HCT116 (cell line): ENCODE results near the gene LMO7. TPM values are rescaled to one million over a fixed set of nuclear protein-coding genes. Genes with fewer than 3 reads are reported as not detected.

Experiments used
- ATAC-seq: fragments of 200-7000 bp; cut with Tn5 transposase; 2 replicates; pipeline ENCODE4 v1.9.1; 2020; ENCODE audit warnings: mild to moderate bottlenecking, moderate library complexity
- BruUV-seq: library from RNA; stranded (reverse); fragments of 400-500 nt; replicated peaks from 2 replicates; lab custom pipeline; 2021; lab: Mats Ljungman, UMichigan
- CTCF ChIA-PET: fragments of 300-600 bp; sonication (Branson Sonifier 250); formaldehyde crosslinking; loops from one replicate; lab custom pipeline; 2021; ENCODE audit warnings: antibody characterized with exemption; lab: Charles Lee
- POLR2A ChIA-PET: fragments of 300-600, 350-600 bp; sonication (Branson Sonifier 250); formaldehyde crosslinking; loops from one replicate; lab custom pipeline; 2021; ENCODE audit warnings: antibody characterized with exemption; lab: Charles Lee
- RAD21 ChIA-PET, 2 experiments: fragments of 300-600 bp; sonication (Branson Sonifier 250); formaldehyde crosslinking; loops; one replicate each; lab custom pipeline; 2023; ENCODE audit warnings: low total read pairs in 2 of 2; ENCODE audit not compliant: uncharacterized antibody in 2 of 2, unreplicated experiment in 2 of 2, low non-redundant PET in 1 of 2; lab: Charles Lee
- DNase-seq: peaks from one replicate; pipeline ENCODE4 v3.0.0-alpha.2; 2010; ENCODE audit warnings: low read depth, low spot score
- H2AFZ ChIP-seq: fragments of 200-600 bp; shearing (Covaris generic), sonication (generic); 2 replicates; pipeline ENCODE4 v1.6.1; 2017; ENCODE audit warnings: low read depth, mixed run types, mixed read lengths, antibody characterized with exemption, low read length; ENCODE audit not compliant: poor library complexity, severe bottlenecking
- H3K27ac ChIP-seq: 2 replicates; pipeline ENCODE4 v1.5.1; 2012; ENCODE audit warnings: low read depth, low read length
- H3K27me3 ChIP-seq: fragments of 200-600 bp; sonication (generic); 2 replicates; pipeline ENCODE4 v1.6.1; 2016; ENCODE audit warnings: mixed run types, low read length, mixed read lengths; ENCODE audit not compliant: insufficient read depth
- H3K36me3 ChIP-seq, 2 experiments: fragments of 200-500 bp in 1 of 2; fragments of 200-600 bp in 1 of 2; sonication (Bioruptor generic) in 1 of 2; sonication (generic) in 1 of 2; 2 replicates each; pipeline versions ENCODE4 v1.5.1 to v1.6.1; 2014 to 2016; ENCODE audit warnings: low read length in 2 of 2, inconsistent platforms in 1 of 2, mixed read lengths in 1 of 2, mixed run types in 1 of 2; ENCODE audit not compliant: insufficient read depth in 2 of 2, control insufficient read depth in 1 of 2
- H3K4me1 ChIP-seq, 2 experiments: fragments of 200-600 bp in 1 of 2; sonication (generic) in 1 of 2; 2 replicates each; pipeline versions ENCODE4 v1.5.1 to v1.6.1; 2012 to 2017; ENCODE audit warnings: low read length in 2 of 2, inconsistent platforms in 1 of 2, mild to moderate bottlenecking in 1 of 2, mixed read lengths in 1 of 2, mixed run types in 1 of 2, moderate library complexity in 1 of 2; ENCODE audit not compliant: insufficient read depth in 2 of 2, control insufficient read depth in 1 of 2
- H3K4me2 ChIP-seq: fragments of 200-600 bp; sonication (generic); 2 replicates; pipeline ENCODE4 v1.6.1; 2017; ENCODE audit warnings: mixed run types, low read length, mixed read lengths
- H3K4me3 ChIP-seq, 2 experiments: fragments of 200-600 bp in 1 of 2; sonication (generic) in 1 of 2; replicated peaks in 1 of 2; 2 replicates each; pipeline ENCODE4 v1.5.1; 2011 to 2016; ENCODE audit warnings: low read length in 2 of 2, control low read depth in 1 of 2, low read depth in 1 of 2, mild to moderate bottlenecking in 1 of 2, mixed read lengths in 1 of 2, mixed run types in 1 of 2
- H3K79me2 ChIP-seq: fragments of 200-600 bp; sonication (generic); 2 replicates; pipeline ENCODE4 v1.6.1; 2017; ENCODE audit warnings: mild to moderate bottlenecking, mixed run types, low read length, moderate library complexity, mixed read lengths; ENCODE audit not compliant: insufficient read depth
- H3K9ac ChIP-seq: fragments of 200-600 bp; sonication (generic); 2 replicates; pipeline ENCODE4 v1.6.1; 2016; ENCODE audit warnings: low read length, mixed read lengths
- H3K9me2 ChIP-seq: fragments of 200-600 bp; sonication (generic), shearing (Covaris generic); 2 replicates; pipeline ENCODE4 v1.6.1; 2017; ENCODE audit warnings: mixed run types, mild to moderate bottlenecking, moderate library complexity; ENCODE audit not compliant: insufficient read depth
- H3K9me3 ChIP-seq, 2 experiments: fragments of 200-500 bp in 1 of 2; fragments of 200-600 bp in 1 of 2; sonication (Bioruptor generic) in 1 of 2; sonication (generic) in 1 of 2; 2 replicates each; pipeline ENCODE4 v1.6.1; 2014 to 2017; ENCODE audit warnings: low read length in 2 of 2, mixed read lengths in 2 of 2, inconsistent platforms in 1 of 2, low read depth in 1 of 2, mild to moderate bottlenecking in 1 of 2, mixed run types in 1 of 2, moderate library complexity in 1 of 2; ENCODE audit not compliant: control insufficient read depth in 1 of 2, insufficient read depth in 1 of 2
- H4K20me1 ChIP-seq: fragments of 200-600 bp; sonication (generic), shearing (Covaris generic); 2 replicates; pipeline ENCODE4 v1.6.1; 2017; ENCODE audit warnings: mixed run types, mild to moderate bottlenecking, moderate library complexity; ENCODE audit not compliant: insufficient read depth
- ATF3 ChIP-seq: IDR thresholded peaks from 2 replicates; pipeline ENCODE4 v1.6.1; 2012
- EGR1 ChIP-seq: IDR thresholded peaks from 2 replicates; pipeline ENCODE4 v1.6.1; 2012; ENCODE audit warnings: low read depth
- ELF1 ChIP-seq: IDR thresholded peaks from 2 replicates; pipeline ENCODE4 v1.6.1; 2012; ENCODE audit warnings: low read depth, borderline replicate concordance
- EZH2 ChIP-seq: fragments of 200-600 bp; sonication (generic); IDR thresholded peaks from 2 replicates; pipeline ENCODE4 v1.6.1; 2017; ENCODE audit warnings: antibody characterized with exemption, mixed run types
- EZH2phosphoT487 ChIP-seq: fragments of 200-600 bp; IDR thresholded peaks from 2 replicates; pipeline ENCODE4 v1.6.1; 2018; ENCODE audit warnings: antibody characterized with exemption, borderline replicate concordance
- JUND ChIP-seq: IDR thresholded peaks from 2 replicates; pipeline ENCODE4 v1.6.1; 2012
- POLR2A ChIP-seq: IDR thresholded peaks from 2 replicates; pipeline ENCODE4 v1.7.0; 2011; ENCODE audit warnings: borderline replicate concordance; ENCODE audit not compliant: insufficient read depth, insufficient read length; ENCODE audit errors: extremely low read depth
- POLR2AphosphoS5 ChIP-seq: IDR thresholded peaks from 2 replicates; pipeline ENCODE4 v1.6.1; 2011; ENCODE audit warnings: mild to moderate bottlenecking, low read depth, low read length, moderate library complexity
- REST ChIP-seq: IDR thresholded peaks from 2 replicates; pipeline ENCODE4 v1.6.1; 2012; ENCODE audit warnings: low read depth
- SIN3A ChIP-seq: IDR thresholded peaks from 2 replicates; pipeline ENCODE4 v1.6.1; 2012; ENCODE audit warnings: low read depth
- SRF ChIP-seq: IDR thresholded peaks from 2 replicates; pipeline ENCODE4 v1.6.1; 2012; ENCODE audit warnings: low read depth
- ZBTB33 ChIP-seq: IDR thresholded peaks from 2 replicates; pipeline ENCODE4 v1.6.1; 2011; ENCODE audit warnings: mild to moderate bottlenecking, low read length, moderate library complexity; ENCODE audit not compliant: insufficient replicate concordance; ENCODE audit errors: extremely low read depth
- intact Hi-C: fragments of 100-400 bp; cut with micrococcal nuclease; formaldehyde crosslinking; loops from 2 replicates; pipeline ENCODE4 v1.10.0; 2022
- total RNA-seq: library from RNA; stranded (reverse); gene quantifications from one replicate; pipeline ENCODE4 v1.2.1, GENCODE V29; 2021; ENCODE audit not compliant: unreplicated experiment

Gene LMO7
- total RNA-seq, 1 experiment from 2014 or later = 8.1 TPM

GRCh38 chr13:75643182-75643581 lies 7.1 kb downstream of the LMO7 start:
- no peak overlapping the region for H3K4me3 ChIP-seq
- ChIA-PET CTCF (no interaction called here), RAD21 (no interaction called here), POLR2A (no interaction called here)
- no peaks in the 10 kb centered on the region for H3K79me2 ChIP-seq
- H3K27ac ChIP-seq = no peak overlapping the region
- H3K9me3 ChIP-seq = no peaks in the 10 kb centered on the region
- ATAC-seq (no peak), DNase-seq (no peak)
- no peaks in the 10 kb centered on the region for H3K27me3 ChIP-seq
- no peaks in the 10 kb centered on the region for H3K9me2 ChIP-seq
- H3K9ac ChIP-seq = no peak overlapping the region
- TF ChIP-seq ATF3 (no peak), ZBTB33 (no peak), EGR1 (no peak)
- no peaks in the 10 kb centered on the region for H3K36me3 ChIP-seq
- no peaks in the 10 kb centered on the region for H4K20me1 ChIP-seq
- H2AFZ ChIP-seq = no peak overlapping the region
- no TSS peak for BruUV-seq
- H3K4me1 ChIP-seq = no peaks in the 10 kb centered on the region
- intact Hi-C loops = no loop called here
- H3K4me2 ChIP-seq = no peak overlapping the region

- intact Hi-C loops = no loop called here
- H3K9me3 ChIP-seq = no peaks in the 10 kb centered on the region
- H3K9me2 ChIP-seq = no peaks in the 10 kb centered on the region
- POLR2A ChIA-PET = no interaction called here
- no peak overlapping the region for H2AFZ ChIP-seq
- no peak overlapping the region for H3K4me2 ChIP-seq
- no peaks in the 10 kb centered on the region for H3K36me3 ChIP-seq
- no peak overlapping the region for H3K27ac ChIP-seq
- no peaks in the 10 kb centered on the region for H3K27me3 ChIP-seq
- H3K4me1 ChIP-seq = no peaks in the 10 kb centered on the region
- no peak overlapping the region for H3K9ac ChIP-seq
- TF ChIP-seq ELF1 (no peak), SRF (no peak), SIN3A (no peak), POLR2A (no peak), EZH2phosphoT487 (no peak), REST (no peak), POLR2AphosphoS5 (no peak), JUND (no peak), EZH2 (no peak)
- H3K79me2 ChIP-seq = no peaks in the 10 kb centered on the region
- H4K20me1 ChIP-seq = no peaks in the 10 kb centered on the region
- BruUV-seq = no TSS peak
- CTCF ChIA-PET = interaction anchor here (0.9 kb wide), 1 partner anchor 52 kb away, joined by 3 read pairs; no protein-coding TSS in a partner anchor
- H3K4me3 ChIP-seq = no peak overlapping the region
- no peak for DNase-seq
- RAD21 ChIA-PET = no interaction called here
- no peak for ATAC-seq
Measured at GRCh38 chr13:75643693-75644092, 7.6 kb downstream of the LMO7 start.
